DMS114 treated with DMSO at 0.1 percent for 48 hours (cell line): ENCODE results near the gene ATG7.

Experiments used
- DNase-seq: peaks from one replicate; lab custom pipeline; 2025; ENCODE audit not compliant: unreplicated experiment; lab: John Stamatoyannopoulos, UW

ATG7 gene

DNA sequence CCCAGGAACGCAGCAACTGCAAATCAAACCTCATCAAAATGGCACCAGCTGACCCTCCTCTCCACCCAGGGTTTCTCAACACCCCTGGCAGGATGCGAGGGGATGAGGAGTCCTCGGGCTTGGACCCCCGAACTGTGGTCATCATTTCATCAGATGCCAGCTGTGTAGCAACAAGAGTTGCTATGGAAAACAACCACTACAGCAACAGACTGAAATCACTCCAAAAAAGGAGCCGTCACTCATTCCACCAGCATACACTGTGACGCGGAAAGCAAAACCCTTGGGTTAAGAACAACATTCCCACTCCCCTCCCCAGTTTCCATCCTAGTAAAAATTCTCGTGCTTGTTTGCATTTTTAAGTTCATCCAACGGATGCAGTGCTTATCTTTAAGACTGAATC is 331.4 kb downstream of the ATG7 start:
- DNase-seq = no peak

DNA sequence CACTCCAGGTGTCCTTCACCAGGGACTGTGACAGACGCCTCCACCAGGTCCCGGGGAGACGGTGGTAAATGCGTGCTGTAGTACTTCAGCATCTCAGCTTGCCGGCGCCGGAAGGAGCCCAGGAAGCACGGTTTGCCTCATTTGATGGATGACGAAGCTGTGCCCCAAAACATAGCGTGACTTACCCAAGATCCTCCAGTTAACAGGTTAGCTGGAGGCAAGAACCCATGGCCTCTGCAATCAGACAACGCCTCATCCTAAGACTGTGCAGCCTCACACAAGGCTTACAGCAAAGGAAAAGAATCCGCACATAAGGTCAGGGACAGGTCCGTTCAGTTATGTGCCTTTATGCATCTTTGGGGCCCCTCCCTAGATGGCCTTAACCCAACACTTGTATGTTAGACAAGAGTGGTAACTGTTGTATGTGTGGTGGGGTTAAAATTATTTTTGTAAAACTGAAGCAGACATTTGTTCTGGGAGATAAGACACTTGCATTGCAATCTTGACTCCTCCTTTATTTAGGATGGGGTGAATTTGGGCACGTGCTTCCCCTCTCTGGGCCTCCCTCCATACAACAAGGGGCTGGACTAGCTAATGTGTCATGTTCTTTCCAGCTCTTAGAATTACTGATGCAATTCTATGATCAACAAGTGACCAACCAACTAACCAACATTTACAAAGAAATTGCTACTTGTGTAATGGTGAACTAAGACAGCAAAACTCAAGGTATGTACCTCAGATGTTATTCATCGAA is 332.1 kb downstream of the ATG7 start:
- DNase-seq = no peak

DNA sequence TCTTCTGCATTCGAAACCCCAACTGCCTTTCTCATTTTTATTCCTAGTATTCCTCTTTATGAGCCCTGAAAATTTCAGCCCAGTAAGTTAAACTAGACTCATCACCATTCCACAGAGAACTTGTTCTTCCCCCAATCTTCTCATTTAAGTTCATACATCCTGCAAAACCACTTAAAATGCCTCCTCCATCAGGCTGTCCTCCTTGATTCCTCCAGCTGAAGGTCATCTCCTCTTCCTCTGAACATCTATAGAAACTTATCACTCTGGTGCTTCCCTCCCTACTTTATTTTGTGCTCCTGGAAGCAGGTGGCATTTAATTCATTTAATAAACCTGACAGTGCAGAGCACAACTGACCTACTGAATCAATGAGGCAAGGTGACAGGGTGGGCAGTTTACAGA is 333.2 kb downstream of the ATG7 start:
- DNase-seq = no peak

DNA sequence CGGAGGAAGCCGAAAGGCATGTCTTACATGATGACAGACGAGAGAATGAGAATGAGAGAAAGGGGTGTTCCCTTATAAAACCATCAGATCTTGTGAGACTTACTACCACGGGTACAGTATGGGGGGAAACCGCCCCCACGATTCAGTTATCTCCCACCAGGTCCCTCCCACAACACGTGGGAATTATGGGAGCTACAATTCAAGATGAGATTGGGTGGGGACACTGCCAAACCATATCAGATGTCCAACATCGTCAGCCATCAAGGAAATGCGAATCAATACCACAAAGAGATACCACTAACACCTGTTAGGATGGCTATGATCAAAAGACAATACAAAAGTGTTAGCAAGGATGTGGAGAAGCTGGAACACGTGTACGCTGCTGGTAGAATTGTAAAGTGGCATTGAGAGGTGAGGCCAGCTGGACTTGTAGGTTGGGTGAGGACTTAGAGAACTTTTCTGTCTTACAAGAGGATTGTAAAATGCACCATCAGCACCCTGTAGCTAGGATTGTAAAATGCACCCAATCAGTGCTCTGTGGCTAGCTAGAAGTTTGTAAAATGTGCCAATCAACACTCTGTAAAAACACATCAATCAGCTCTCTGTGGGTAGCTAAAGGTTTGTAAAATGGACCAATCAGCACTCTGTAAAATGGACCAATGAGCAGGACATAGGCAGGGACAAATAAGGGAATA is 334.0 kb downstream of the ATG7 start:
- DNase-seq = no peak

DNA sequence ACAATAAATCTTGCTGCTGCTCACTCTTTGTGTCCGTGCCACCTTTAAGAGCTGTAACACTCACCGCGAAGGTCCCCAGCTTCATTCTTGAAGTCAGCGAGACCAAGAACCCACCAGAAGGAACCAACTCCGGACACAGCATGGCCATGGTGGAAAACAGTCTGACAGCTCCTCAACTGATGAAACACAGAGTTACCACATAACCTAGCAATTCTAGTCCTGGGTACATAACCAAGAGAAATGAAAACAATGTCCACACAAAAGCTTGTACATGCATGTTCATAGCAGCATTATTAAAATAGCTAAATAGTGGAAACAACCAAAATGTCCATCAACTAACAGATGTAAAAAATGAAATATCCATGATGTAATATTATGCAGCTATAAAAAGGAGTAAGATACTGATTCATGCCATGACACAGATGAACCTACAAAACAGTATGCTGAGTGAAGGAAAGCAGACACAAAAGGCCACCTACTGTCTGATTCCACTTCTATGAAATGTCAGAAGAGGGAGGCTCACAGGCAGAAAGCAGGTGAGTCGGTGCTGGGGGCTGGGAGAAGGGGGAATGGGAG is 334.8 kb downstream of the ATG7 start:
- no peak for DNase-seq
